ENCODE measurements around the gene OPN5.

DNA sequence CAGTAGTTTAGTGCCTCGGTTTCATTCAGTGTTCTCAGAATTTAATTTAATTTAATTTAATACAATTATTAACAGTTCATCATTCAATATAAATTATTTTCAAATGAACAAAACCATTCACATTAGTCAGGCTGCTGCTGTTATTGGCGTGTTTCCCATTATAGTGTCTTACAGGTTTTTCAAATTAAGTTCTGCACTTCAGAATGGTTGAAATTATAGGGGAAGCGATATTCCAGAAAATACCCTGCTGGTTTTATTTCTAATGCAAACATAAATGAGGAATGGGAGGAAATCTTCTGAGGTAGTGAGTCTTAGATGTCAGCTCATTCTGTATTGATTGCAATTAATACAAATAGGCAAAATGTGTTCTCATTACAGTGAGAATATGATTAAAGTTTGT is 37.6 kb downstream of the OPN5 start:
- TF ChIP-seq CTCF (IDR thresholded peaks at IDR 0.05) (no peak), POLR2A (IDR thresholded peaks at IDR 0.05) (no peak)
